GM21515 (cell line): ENCODE data around the gene MAD1L1.
"Not testable (repeated sequence)": the region's sequence is repeated elsewhere in the genome, so short reads cannot be mapped to it uniquely, and the experiment has no call there.

Source experiments
- ATAC-seq: cut with Tn5 transposase; IDR thresholded peaks from one replicate; pipeline ENCODE4 v1.9.1; 2021; ENCODE audit not compliant: unreplicated experiment

Gene MAD1L1

DNA sequence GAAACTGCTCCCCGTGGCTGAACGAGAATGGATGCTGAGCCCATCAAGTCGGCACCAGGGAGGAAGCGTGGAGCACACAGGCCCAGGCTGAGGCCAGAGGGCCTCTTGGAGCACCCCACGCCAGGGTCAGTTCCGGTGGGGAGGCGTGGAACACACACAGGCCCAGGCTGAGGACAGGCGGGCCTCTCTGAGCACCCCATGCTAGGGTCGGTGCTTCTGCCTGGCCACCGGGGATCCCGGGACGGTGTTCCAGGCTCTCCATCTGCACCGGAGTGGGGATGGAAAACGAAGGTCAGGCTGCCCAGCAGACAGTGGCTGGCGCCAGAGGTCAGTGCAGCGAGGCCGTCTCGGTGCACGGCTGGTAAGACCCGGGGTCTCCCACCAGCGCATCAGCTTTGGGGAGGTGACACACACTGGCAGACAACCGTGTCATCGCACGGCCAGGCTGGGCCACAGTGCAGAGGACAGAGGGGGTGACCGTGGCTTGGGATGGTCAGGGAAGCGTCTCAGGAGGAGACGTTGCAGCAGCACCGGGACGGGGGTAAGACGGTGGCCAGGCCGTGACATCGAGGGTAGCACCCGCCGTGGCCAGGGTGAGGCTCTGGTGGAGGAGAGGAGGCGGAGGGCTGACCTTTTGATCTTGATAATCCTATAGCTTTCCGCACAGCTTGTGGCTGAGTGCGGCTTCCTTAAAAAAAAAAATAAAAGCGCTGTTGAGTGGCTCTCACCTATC, 358.7 kb downstream of the MAD1L1 start:
- ATAC-seq, result no peak

DNA sequence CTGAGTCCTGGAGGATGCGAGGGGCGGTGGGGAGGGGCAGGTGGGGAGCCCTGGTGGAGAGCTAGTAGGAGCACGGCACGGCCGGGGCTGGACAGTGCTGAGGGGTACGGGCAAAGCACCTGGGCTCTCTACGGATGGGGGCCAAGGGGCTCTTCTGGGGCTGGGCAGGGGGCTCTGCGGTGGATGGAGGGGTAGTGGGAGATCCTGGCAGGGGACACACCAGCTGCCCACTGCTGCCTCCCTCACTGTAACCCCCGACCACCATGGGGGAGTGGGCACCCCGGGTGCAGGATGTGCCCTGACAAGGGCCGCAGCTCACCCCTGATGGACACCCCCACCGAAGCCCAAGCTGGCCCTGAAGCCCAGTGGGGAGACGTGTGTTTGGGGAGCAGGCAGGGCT, 359.3 kb downstream of the MAD1L1 start:
- no peak for ATAC-seq

GRCh38 chr7:1873070-1873405, 359.7 kb downstream of the MAD1L1 start:
- no peak for ATAC-seq

DNA sequence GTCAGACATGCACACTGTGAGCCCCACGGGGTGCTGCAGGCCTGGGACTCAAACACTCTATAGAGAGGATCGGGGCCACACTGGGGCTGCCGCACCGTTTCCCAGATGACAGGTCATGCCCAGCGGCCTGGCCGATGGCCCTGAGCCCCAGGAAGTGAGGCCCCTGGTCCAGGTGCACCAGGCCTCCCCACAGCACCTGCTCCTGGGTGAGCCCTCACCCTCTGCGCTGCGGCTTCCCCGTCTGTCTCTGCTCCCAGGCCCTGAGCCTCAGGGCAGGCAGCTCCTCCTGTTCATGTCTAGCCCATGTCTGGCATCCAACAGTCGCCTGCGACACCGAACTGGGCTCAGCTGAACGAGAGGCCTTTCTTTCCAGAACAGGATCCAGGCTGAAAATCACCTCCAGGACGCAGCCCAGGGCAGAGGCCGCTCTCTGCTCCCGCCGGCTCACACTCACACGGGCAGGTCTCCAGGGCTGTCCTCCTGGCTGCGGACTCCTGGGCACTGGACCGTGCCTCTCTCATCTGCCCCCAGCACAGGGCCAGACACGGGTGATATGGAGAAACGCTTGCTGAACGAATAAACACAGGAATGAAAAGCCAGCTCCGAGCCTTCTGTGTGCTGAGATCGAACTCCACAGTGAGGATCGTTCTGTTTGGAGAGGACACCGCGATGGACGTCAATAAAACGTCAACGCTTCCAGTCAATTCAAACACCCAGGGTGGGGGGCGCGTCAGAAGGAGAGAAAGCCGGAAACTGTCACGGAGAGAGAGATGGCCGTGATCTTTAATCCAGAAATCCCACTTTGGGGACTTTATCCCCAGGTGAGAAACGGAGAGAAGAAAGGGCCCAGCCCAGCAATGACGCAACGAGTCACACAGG, 360.3 kb downstream of the MAD1L1 start:
- no peak for ATAC-seq

- ATAC-seq, result no peak
Observed at GRCh38 chr7:1869452-1870130, 363.2 kb downstream of the MAD1L1 start.

GRCh38 chr7:1868516-1869165, 364.1 kb downstream of the MAD1L1 start:
- ATAC-seq, result no peak

- no peak for ATAC-seq
Observed at GRCh38 chr7:1867370-1868260, 365.1 kb downstream of the MAD1L1 start.

DNA sequence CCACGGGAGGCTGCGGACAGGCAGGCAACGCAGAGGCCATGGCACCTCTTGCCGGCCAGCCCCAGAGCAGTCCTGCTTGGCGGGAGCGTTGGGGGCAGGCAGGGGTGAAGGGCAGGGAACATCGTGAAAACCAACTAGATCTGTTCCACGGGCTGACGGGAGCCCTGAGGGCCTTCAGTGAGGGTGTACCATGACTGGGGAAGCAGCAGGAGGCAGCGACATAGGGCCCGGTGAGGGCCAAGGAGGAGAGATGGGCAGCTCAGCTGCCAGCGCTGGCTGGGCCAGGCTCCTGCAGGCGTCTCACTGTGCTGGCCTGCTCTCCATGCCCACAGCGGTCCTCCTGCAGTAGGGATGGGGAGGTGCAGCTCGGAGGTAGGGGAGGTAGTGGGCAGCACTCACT, 366.1 kb downstream of the MAD1L1 start:
- ATAC-seq, result no peak

GRCh38 chr7:1865571-1866255, 367.0 kb downstream of the MAD1L1 start:
- no peak for ATAC-seq

DNA sequence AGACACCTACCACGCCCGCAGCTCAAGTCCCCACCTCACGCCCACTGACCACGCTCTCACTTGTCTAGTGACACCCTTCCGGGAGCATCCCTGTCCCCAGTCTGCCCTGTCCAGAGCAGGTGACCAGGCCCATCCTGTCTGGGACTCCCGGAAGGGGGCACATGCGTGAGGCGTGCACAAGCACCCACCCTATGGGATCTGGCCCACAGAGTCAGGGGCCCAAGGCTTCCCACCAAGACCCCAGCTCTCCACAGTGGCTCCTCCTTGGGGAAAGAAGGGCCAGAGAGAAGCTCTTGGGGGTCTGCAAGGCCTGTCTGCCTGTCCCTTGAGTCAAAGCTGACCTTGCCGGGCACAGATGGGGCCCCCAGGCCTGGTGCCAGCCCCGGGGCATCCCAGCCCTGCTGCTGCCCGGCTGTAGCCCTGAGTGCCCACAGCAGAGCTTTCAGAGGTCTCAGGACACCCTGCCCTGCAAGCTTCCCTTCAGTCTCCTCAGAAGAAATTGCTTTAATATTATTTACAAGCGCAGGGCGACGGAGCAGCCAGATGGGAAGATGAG, 367.7 kb downstream of the MAD1L1 start:
- ATAC-seq, result no peak

DNA sequence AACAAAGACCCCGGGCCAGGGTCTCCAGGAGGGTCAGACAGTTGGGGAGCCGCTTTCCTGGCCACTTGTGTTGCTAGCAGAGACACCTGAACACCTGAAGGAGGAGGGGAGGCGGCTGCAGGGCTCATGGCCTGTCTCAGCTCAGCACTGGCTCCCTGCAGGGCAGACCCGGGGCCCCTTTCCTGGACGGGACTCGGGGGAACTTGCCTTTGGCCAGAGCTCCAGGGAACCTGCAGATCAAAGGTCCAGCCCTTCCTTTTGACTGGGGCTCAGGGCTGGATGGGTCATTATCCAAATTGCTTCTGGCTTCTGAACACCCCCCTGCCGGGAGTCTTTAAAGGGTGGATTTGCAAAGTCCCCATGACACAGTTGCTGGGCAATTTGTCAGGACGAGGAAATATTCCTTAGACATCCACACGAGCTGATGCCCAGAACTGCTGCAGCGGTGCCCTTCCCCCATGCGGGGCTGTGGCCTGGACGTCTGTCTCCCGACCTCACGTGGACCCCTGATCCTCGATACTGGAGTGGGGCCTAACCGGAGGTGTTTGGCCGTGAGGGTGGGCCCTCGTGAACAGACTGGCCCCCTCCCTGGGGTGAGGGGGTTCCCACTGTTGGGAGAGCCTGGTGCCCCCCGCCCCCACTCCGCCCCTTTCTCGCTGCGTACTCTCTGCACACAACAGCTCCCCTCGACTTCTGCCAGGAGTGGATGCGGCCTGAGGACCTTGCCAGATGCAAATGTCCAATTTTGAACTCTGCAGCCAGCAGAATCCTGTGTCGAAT, 368.4 kb downstream of the MAD1L1 start:
- ATAC-seq, result no peak

GRCh38 chr7:1863091-1863900, 369.4 kb downstream of the MAD1L1 start:
- no peak for ATAC-seq

DNA sequence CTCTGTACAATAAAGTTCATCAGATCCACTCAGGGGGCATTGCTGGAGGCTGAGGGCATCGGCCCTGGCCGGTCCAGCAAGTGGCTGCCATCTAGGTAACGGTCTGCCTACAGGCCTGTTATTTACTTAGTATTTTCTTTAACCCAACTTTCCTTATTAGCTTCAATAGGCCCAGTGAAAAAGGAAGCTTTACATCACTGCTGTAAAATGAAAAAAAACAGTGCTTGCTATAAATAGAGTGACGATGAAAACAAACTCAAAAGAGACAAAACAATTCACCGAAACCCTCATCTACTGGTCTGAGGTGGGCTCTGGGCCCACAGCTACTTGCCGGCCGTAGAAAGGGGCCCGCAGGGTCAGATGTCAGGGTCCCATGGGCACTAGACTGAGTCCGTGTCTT, 370.2 kb downstream of the MAD1L1 start:
- no peak for ATAC-seq

DNA sequence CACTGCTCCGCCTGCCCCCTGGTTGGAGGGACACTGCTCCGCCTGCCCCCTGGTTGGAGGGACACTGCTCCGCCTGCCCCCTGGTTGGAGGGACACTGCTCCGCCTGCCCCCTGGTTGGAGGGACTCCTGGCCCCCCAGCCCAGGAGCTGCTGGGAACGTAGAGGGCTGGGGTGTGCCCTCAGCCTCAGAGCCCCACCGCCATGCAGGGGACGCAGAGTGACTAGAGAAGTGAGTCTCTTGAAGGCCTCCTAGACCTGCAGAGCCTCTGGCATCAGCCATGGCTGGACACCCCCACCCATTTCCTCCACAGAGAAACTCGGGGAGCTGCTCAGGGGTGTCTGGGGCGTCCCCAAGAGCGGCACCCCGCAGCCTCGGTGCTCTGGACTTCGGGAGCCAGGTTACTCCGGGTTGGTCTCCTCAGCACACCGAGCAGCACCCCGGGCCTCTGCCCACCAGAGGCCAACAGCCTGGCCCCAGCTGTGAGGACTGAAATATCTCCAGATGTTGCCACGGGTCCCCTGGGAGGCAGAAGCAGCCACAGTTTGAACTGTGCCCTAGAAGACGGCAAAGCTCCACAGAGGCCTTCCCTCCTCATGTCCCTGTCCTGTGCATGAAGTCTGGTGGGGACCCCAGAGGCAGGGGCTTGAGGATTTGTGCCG, 370.8 kb downstream of the MAD1L1 start:
- ATAC-seq, result no peak

- not testable (repeated sequence) for ATAC-seq
Observed at GRCh38 chr7:1860881-1861798, 371.6 kb downstream of the MAD1L1 start.
